ENCODE measurements around the gene AHI1.

GRCh38 chr6:135250751-135251497 lies 246.6 kb downstream of the AHI1 start:
- no peak for TF ChIP-seq CTCF (IDR thresholded peaks at IDR 0.05)
- TF ChIP-seq POLR2AphosphoS5 (IDR thresholded peaks at IDR 0.05), result no peak
